MM.1S (cell line): ENCODE results near the gene PRDM11.

Source experiments
- EZH2 ChIP-seq: fragments of 300-600 bp; sonication (generic); optimal IDR thresholded peaks from 2 replicates; pipeline ENCODE3; 2017; ENCODE audit warnings: low read depth, mild to moderate bottlenecking, antibody characterized with exemption, low read length, mixed read lengths
- TF ChIP-seq, protein P1 (sequence below): fragments of 300-600 bp; sonication (generic); IDR thresholded peaks from 2 replicates; pipeline ENCODE4 v1.5.1; 2016; ENCODE audit warnings: antibody characterized with exemption, low read length, mixed read lengths

DNA sequence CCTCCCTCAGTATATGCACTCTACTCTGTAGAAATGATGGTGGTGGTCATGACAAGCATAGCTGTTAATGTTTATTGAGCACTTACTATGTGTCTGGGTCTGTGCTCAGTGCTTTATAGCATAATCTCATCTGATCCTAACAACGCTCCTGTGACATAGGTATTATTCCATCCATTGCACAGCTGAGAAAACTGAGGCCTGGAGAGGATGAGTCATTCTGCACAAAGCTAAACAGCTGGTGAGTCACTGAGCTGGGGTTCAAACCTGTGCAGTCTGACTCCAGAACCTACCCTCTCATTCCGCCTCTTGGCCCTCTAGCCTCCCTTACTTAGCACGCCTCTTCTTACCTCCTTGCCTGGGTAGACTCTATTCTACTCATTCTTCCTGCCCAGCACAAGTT lies 41.7 kb downstream of the PRDM11 start:
- TF ChIP-seq, protein P1, sequence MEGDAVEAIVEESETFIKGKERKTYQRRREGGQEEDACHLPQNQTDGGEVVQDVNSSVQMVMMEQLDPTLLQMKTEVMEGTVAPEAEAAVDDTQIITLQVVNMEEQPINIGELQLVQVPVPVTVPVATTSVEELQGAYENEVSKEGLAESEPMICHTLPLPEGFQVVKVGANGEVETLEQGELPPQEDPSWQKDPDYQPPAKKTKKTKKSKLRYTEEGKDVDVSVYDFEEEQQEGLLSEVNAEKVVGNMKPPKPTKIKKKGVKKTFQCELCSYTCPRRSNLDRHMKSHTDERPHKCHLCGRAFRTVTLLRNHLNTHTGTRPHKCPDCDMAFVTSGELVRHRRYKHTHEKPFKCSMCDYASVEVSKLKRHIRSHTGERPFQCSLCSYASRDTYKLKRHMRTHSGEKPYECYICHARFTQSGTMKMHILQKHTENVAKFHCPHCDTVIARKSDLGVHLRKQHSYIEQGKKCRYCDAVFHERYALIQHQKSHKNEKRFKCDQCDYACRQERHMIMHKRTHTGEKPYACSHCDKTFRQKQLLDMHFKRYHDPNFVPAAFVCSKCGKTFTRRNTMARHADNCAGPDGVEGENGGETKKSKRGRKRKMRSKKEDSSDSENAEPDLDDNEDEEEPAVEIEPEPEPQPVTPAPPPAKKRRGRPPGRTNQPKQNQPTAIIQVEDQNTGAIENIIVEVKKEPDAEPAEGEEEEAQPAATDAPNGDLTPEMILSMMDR, result no peak
- no peak for TF ChIP-seq EZH2
